ENCODE measurements around the gene ASAP2.

ASAP2 gene

GRCh38 chr2:9374071-9374730 lies 167.6 kb downstream of the ASAP2 start:
- H3K9me3 Mint-ChIP-seq = no peaks in the 10 kb centered on the region
- no peaks in the 10 kb centered on the region for H3K36me3 Mint-ChIP-seq
- no peak for DNase-seq
- no peak overlapping the region for H3K4me3 Mint-ChIP-seq
- peaks cover 28% of the 10 kb centered on the region for H3K27me3 Mint-ChIP-seq
- CTCF ChIA-PET = no interaction called here
- H3K27ac Mint-ChIP-seq = no peak overlapping the region
- H3K4me1 Mint-ChIP-seq = no peaks in the 10 kb centered on the region

DNA sequence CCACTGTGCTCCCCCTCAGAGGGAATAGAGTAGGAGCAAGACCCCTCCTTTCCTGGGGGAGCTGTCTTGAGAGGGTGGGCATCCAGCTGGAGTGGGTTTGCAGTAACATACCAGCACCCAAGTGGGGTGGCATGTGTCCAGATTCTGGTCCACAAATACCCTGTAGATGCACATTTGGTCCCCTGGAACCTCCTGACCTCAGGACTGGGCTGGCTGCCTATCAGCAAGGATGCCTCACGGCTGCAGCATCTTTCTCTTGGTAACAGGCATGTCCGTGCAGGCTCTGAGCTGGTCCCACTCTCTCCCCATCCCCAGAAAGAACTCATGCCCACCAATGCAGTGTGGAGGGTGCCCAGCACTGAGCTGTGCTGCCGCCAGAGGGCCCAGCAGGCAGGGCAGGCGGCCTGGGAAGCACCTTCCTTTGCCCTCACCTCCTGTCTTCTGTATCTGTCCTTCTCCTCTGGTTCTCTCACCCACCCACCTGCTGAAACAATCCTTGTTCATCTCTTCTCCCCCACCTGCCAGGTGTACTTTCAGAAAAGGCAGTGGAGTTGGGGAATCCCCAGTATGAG lies 169.3 kb downstream of the ASAP2 start:
- H3K4me1 Mint-ChIP-seq = no peaks in the 10 kb centered on the region
- no peaks in the 10 kb centered on the region for H3K36me3 Mint-ChIP-seq
- no peaks in the 10 kb centered on the region for H3K9me3 Mint-ChIP-seq
- peaks cover 26% of the 10 kb centered on the region for H3K27me3 Mint-ChIP-seq
- H3K27ac Mint-ChIP-seq = no peak overlapping the region
- CTCF ChIA-PET = interaction anchor here (0.6 kb wide), 1 partner anchor 609 kb away, joined by 3 read pairs; no protein-coding TSS in a partner anchor
- DNase-seq = no peak
- no peak overlapping the region for H3K4me3 Mint-ChIP-seq

DNA sequence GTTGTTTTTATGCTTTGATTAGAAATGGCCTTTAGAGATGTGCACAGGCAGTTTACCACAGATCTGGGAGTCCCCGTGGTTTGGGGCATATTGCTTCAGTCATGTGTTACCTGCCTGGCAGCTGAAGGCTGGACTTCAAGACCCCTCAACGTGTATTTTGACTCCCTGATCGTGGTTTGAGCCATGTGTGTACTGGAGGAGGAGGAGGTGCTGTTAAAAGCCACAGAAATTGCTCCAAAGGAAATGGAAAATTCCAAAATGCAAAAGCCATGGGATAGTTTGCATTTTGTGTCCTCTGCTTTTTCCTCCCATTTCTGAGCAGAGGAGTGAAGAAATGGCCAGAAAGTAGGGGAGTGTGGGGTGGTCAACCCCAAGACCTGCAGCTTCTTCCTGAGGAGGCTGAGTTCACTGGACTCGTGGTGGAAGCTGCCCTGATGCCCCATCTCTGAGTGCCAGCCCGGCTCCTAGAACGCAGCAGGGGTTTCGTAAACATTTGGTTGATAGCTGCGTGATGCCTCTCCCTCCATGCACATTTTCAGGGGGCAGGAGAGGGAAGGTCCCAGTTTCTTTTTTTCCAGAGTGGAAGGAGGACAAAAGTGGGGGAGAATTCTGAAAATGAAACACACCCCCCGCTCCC lies 171.0 kb downstream of the ASAP2 start:
- Mint-ChIP-seq H3K4me1 (no peaks in the 10 kb centered on the region), H3K36me3 (no peaks in the 10 kb centered on the region), H3K27ac (no peak overlapping the region), H3K4me3 (no peak overlapping the region), H3K9me3 (no peaks in the 10 kb centered on the region), H3K27me3 (peaks cover 26% of the 10 kb centered on the region)
- CTCF ChIA-PET = no interaction called here
- no peak for DNase-seq

DNA sequence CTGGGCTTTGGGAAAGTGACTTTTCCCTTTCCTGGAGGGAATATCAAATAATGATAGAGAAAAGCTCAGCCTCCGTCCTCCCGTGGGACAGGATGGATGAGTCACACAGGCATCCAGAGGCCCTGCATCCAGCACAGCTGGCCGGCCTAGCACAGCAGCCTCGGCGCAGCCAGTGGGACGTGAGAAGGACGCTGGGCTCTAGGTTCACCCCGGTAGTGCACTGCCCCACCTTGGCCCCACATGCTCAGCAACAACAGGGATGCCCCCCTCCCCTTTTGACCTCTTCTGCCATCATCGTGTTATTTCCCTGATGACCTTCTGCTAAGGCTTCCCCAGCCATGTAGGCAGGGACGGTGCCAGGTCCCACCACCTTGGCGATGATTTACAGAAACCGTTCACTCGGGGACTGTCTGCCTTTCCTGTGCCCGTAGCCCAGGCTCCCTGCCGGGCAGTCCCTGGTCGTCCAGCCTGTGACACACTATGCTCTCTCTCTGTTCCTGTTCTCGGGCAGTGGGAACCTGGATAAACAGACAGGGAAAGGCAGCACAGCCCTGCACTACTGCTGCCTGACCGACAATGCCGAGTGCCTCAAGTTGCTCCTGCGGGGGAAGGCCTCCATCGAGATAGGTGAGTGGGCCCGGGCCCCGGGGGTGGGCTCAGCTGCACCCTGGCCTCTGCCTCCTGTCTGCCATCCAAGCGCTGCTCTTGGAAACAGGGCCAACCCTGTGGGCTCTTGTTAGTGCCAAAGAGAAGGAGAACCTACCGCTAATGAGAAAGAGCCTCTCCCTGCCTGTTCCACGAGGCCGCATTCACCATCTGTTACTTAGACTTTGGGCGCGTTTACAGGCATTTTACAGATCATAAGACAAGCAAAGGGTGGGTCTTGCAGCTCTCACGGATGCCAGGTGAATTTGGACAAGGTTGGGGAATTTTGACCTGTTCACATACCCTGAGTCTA lies 172.1 kb downstream of the ASAP2 start:
- H3K4me3 Mint-ChIP-seq = no peak overlapping the region
- CTCF ChIA-PET = no interaction called here

DNA sequence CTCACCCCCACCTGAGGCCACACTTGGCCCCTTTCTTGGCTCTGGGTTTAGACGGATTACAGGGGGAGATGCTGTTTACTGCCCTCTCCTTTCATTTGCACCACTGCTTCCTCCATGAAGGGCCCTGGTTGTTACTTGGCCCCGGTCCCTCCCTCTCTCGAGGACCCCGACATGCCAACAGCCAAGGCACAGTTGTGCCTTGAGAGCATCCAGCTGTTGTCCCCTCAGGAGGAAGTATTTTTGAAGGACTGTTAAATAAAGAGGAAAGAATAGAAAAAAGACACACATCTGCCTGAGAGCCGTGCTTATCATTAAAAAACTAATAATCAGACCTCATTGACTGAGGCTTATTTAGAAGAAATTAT lies 172.8 kb downstream of the ASAP2 start:
- Mint-ChIP-seq H3K9me3 (no peaks in the 10 kb centered on the region), H3K27me3 (peaks cover 22% of the 10 kb centered on the region), H3K4me1 (no peaks in the 10 kb centered on the region), H3K4me3 (no peak overlapping the region), H3K36me3 (no peaks in the 10 kb centered on the region), H3K27ac (no peak overlapping the region)
- CTCF ChIA-PET = no interaction called here
- DNase-seq = no peak

More for the DNA sequence above, 172.1 kb downstream of the ASAP2 start:
- Mint-ChIP-seq H3K36me3 (no peaks in the 10 kb centered on the region), H3K9me3 (no peaks in the 10 kb centered on the region), H3K27ac (peak overlapping the region; percentile 24), H3K27me3 (peaks cover 22% of the 10 kb centered on the region), H3K4me1 (no peaks in the 10 kb centered on the region)
- DNase-seq = no peak

DNA sequence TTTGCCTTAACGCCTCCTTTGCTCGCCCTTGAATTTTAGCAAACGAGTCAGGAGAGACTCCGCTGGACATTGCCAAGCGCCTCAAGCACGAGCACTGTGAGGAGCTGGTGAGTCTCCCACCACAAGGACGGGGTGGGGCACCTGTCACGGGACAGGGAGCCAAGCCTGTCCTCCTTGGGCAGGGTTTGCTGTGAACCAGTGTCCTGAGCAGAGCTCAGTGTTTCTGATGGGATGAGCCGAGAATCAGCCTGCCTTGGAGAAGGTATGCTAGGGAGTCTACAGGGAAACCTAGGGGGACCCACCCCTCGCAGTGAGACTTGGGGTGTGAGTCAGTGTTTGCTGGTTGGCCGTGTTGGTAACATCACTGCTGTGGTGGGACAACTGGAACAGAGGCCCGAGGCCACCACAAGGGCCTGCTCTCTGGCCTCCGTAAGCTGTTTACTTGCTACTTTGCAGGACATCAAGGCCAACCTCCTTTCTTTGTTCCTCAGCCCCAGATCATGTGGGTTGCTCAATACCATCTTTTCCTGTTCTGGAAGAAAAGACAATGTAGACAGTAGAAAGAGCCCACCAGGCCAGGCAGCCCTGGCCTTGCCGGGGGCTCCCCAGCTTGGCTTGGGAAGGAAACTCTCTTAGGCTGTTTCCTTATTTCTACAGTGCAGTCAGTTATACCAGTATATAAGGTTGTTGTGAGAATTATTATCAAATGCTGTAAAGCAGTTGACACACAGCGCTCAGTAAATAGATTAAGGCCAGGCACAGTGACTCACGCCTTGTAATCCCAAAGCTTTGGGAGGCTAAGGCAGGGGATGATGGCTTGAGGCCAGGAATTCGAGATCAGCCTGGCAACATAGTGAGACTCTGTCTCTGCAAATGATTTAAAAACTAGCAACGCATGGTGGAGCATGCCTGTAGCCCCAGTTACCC lies 174.4 kb downstream of the ASAP2 start:
- Mint-ChIP-seq H3K27ac (no peak overlapping the region), H3K9me3 (no peaks in the 10 kb centered on the region), H3K4me1 (no peaks in the 10 kb centered on the region), H3K27me3 (peaks cover 18% of the 10 kb centered on the region), H3K36me3 (no peaks in the 10 kb centered on the region), H3K4me3 (no peak overlapping the region)
- CTCF ChIA-PET = no interaction called here
- DNase-seq = no peak

- Mint-ChIP-seq H3K36me3 (no peaks in the 10 kb centered on the region), H3K27ac (no peak overlapping the region), H3K9me3 (no peaks in the 10 kb centered on the region), H3K4me1 (no peaks in the 10 kb centered on the region), H3K27me3 (peaks cover 9% of the 10 kb centered on the region), H3K4me3 (no peak overlapping the region)
- CTCF ChIA-PET = no interaction called here
- no peak for DNase-seq
Observed at GRCh38 chr2:9382604-9383235, 176.1 kb downstream of the ASAP2 start.

GRCh38 chr2:9384521-9384920 lies 177.9 kb downstream of the ASAP2 start:
- Mint-ChIP-seq H3K27ac (no peak overlapping the region), H3K4me3 (no peak overlapping the region), H3K9me3 (no peaks in the 10 kb centered on the region), H3K4me1 (no peaks in the 10 kb centered on the region), H3K36me3 (no peaks in the 10 kb centered on the region), H3K27me3 (no peaks in the 10 kb centered on the region)
- CTCF ChIA-PET = no interaction called here
- DNase-seq = no peak

DNA sequence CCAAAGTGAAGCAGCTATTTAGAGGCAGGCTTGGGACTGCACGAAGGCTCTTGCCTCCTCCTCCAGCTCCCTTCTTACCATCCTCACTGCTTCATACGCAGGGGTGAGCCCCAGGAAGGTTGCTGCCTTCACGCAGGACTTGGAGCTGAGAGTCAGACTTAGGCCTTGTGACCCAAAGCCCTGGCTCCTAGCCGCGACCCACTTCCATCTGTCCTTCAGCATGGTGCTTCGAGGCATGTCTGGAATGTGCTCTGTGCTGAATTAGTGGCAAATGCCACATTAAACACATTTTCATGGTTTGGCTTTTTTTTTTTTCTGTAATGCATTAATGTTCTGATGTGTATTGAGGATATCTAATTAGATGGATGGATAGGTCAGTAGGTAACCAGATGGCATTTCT lies 179.2 kb downstream of the ASAP2 start:
- CTCF ChIA-PET = interaction anchor here (1.1 kb wide), 1 partner anchor 14 kb away, joined by 3 read pairs; no protein-coding TSS in a partner anchor
- Mint-ChIP-seq H3K4me1 (no peaks in the 10 kb centered on the region), H3K27ac (no peak overlapping the region), H3K4me3 (no peak overlapping the region), H3K9me3 (no peaks in the 10 kb centered on the region), H3K27me3 (no peaks in the 10 kb centered on the region), H3K36me3 (no peaks in the 10 kb centered on the region)
- no peak for DNase-seq

DNA sequence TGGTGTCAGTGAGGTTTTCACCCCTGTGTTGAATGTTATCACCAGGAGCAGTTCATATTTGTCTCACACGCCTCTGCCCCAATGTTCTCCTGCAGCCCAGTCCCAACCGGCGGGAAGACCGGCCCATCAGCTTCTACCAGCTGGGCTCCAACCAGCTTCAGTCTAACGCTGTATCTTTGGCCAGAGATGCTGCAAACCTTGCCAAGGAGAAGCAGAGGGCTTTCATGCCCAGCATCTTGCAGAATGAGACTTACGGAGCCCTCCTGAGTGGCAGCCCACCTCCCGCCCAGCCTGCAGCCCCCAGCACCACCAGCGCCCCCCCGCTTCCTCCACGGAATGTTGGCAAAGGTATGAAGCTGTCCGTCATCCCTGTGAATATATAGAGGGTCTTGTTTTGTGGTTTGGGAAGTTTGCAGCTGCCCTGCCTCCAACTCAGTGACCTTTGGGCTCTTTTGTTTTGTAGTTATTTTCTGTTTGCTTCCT lies 181.6 kb downstream of the ASAP2 start:
- H3K27me3 Mint-ChIP-seq = peaks cover 6% of the 10 kb centered on the region
- no peak overlapping the region for H3K4me3 Mint-ChIP-seq
- H3K4me1 Mint-ChIP-seq = no peaks in the 10 kb centered on the region
- no peaks in the 10 kb centered on the region for H3K36me3 Mint-ChIP-seq
- DNase-seq = no peak
- CTCF ChIA-PET = no interaction called here
- H3K27ac Mint-ChIP-seq = no peak overlapping the region
- H3K9me3 Mint-ChIP-seq = no peaks in the 10 kb centered on the region

- Mint-ChIP-seq H3K9me3 (no peaks in the 10 kb centered on the region), H3K36me3 (no peaks in the 10 kb centered on the region), H3K4me1 (no peaks in the 10 kb centered on the region), H3K27me3 (peaks cover 6% of the 10 kb centered on the region), H3K4me3 (no peak overlapping the region), H3K27ac (no peak overlapping the region)
- CTCF ChIA-PET = no interaction called here
- DNase-seq = no peak
Observed at GRCh38 chr2:9388950-9389911, 182.6 kb downstream of the ASAP2 start.

- no peak overlapping the region for H3K27ac Mint-ChIP-seq
- no peaks in the 10 kb centered on the region for H3K4me1 Mint-ChIP-seq
- no peak overlapping the region for H3K4me3 Mint-ChIP-seq
- peaks cover 6% of the 10 kb centered on the region for H3K27me3 Mint-ChIP-seq
- CTCF ChIA-PET = no interaction called here
- H3K36me3 Mint-ChIP-seq = no peaks in the 10 kb centered on the region
- no peak for DNase-seq
- no peaks in the 10 kb centered on the region for H3K9me3 Mint-ChIP-seq
Observed at GRCh38 chr2:9390151-9390850, 183.7 kb downstream of the ASAP2 start.

All from activated naive CD4-positive, alpha-beta T cell treated with anti-CD3 and anti-CD28 coated beads, Interleukin-2, amount 10 ng/mL, durations not matched to agents 7 days and 5 days (primary cell).